LNCaP clone FGC (cell line): Measurements from ENCODE around the gene PRRC2C.

Experiments
- DNase-seq: peaks from one replicate; pipeline ENCODE4 v3.0.0-alpha.2; 2011; ENCODE audit warnings: low read depth
- H3K4me3 ChIP-seq: 2 replicates; pipeline ENCODE4 v1.5.1; 2011; ENCODE audit warnings: mild to moderate bottlenecking, low read depth, low read length, control low read depth
- CTCF ChIP-seq: IDR thresholded peaks from 2 replicates; pipeline ENCODE4 v1.5.1; 2012; ENCODE audit warnings: mild to moderate bottlenecking; ENCODE audit not compliant: control insufficient read depth, insufficient read depth; ENCODE audit errors: extremely low read depth

PRRC2C gene

GRCh38 chr1:171513743-171514142, 28.4 kb downstream of the PRRC2C start:
- H3K4me3 ChIP-seq = no peak overlapping the region
- DNase-seq = no peak
- no peak for TF ChIP-seq CTCF

GRCh38 chr1:171515299-171515698, 30.0 kb downstream of the PRRC2C start:
- H3K4me3 ChIP-seq = no peak overlapping the region
- no peak for TF ChIP-seq CTCF
- DNase-seq = no peak

- no peak for TF ChIP-seq CTCF
- no peak overlapping the region for H3K4me3 ChIP-seq
- no peak for DNase-seq
These were observed 30.4 kb downstream of the PRRC2C start for GRCh38 chr1:171515741-171516140.

- peak; percentile 50 for DNase-seq
- no peak for TF ChIP-seq CTCF
These were observed 36.2 kb downstream of the PRRC2C start for GRCh38 chr1:171521567-171521966.

GRCh38 chr1:171530676-171531075, 45.3 kb downstream of the PRRC2C start:
- TF ChIP-seq CTCF = no peak
- DNase-seq = no peak
- no peak overlapping the region for H3K4me3 ChIP-seq

More at GRCh38 chr1:171521567-171521966, 36.2 kb downstream of the PRRC2C start:
- H3K4me3 ChIP-seq = no peak overlapping the region

- TF ChIP-seq CTCF = no peak
- no peak overlapping the region for H3K4me3 ChIP-seq
- no peak for DNase-seq
These were observed 47.2 kb downstream of the PRRC2C start for GRCh38 chr1:171532520-171532919.

DNA sequence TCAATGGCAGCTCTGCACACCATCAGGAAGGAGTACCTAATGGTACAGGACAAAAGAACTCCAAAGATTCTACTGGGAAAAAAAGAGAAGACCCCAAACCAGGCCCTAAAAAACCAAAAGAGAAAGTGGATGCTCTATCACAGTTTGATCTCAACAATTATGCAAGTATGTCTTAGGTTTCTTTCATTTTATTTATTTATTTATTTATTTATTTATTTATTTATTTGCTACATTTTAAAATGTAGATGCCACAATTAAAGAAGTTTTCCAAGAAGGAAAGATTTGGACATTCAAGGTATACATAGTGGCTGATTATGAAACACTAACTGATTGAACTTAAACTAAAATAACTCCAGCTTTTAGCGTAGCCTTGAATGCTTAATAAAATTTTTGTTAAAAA, 60.2 kb downstream of the PRRC2C start:
- no peak overlapping the region for H3K4me3 ChIP-seq
- TF ChIP-seq CTCF = no peak
- DNase-seq = no peak
